Measurements from ENCODE around the gene ANKUB1.

DNA sequence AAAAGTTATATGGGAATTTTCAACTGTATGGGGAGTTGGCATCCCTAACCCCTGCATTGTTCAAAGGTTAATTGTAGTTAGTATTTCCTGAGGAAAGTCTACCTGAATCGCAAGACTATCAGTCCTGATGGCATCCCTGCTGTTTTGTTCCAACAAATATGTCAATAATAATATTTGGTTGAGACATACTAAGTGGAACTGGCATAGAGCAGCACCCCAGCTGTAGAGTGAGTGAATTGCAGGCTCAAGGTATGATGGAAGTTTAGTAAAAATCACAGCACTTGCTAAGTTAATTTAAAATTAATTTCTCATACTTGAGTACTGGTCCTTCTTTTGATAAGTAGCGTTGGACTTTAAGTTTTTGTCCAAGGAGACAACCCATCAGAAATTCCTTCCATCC is 22.1 kb downstream of the ANKUB1 start:
- TF ChIP-seq, protein P1, sequence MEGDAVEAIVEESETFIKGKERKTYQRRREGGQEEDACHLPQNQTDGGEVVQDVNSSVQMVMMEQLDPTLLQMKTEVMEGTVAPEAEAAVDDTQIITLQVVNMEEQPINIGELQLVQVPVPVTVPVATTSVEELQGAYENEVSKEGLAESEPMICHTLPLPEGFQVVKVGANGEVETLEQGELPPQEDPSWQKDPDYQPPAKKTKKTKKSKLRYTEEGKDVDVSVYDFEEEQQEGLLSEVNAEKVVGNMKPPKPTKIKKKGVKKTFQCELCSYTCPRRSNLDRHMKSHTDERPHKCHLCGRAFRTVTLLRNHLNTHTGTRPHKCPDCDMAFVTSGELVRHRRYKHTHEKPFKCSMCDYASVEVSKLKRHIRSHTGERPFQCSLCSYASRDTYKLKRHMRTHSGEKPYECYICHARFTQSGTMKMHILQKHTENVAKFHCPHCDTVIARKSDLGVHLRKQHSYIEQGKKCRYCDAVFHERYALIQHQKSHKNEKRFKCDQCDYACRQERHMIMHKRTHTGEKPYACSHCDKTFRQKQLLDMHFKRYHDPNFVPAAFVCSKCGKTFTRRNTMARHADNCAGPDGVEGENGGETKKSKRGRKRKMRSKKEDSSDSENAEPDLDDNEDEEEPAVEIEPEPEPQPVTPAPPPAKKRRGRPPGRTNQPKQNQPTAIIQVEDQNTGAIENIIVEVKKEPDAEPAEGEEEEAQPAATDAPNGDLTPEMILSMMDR (IDR thresholded peaks at IDR 0.05) = no peak
- TF ChIP-seq POLR2A (IDR thresholded peaks at IDR 0.05) = no peak
